ENCODE measurements around the gene CRY1. TPM values are rescaled to one million over a fixed set of nuclear protein-coding genes. Genes with fewer than 3 reads are reported as not detected.
A peak's percentile ranks its signal among the peaks of the same experiment; 100 is the strongest.

The CRY1 gene
- total and polyA plus RNA-seq, 9 of the 15 experiments (the other 6 are each of a cell fraction or from before 2014, with no cell fraction given): 8.7 to 33.3 (median 25.2) TPM

GRCh38 chr12:106955377-106956047 is 137.8 kb downstream of the CRY1 start, which contains the start of gene TMEM263 (continued):
- TF ChIP-seq, protein P1, sequence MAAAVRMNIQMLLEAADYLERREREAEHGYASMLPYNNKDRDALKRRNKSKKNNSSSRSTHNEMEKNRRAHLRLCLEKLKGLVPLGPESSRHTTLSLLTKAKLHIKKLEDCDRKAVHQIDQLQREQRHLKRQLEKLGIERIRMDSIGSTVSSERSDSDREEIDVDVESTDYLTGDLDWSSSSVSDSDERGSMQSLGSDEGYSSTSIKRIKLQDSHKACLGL (CRISPR knock-in tag; IDR thresholded peaks at IDR 0.05; ENCODE audit: borderline replicate concordance, poor library complexity, severe bottlenecking): no peak
- TF ChIP-seq ZNF586 (CRISPR knock-in tag; conservative IDR thresholded peaks at IDR 0.05) (no peak), ZKSCAN1 (IDR thresholded peaks at IDR 0.05; ENCODE audit: low read depth, low read length) (no peak), BRD4 (IDR thresholded peaks at IDR 0.05) (peak; percentile 28; the same call in 1 of the 2 replicates), HDAC2 (IDR thresholded peaks at IDR 0.05) (no peak), SRF (CRISPR knock-in tag; IDR thresholded peaks at IDR 0.05) (no peak; a peak in 1 of 4 replicates), ZNF589 (CRISPR knock-in tag; IDR thresholded peaks at IDR 0.05; ENCODE audit: low read depth) (no peak), EGR1 (conservative IDR thresholded peaks at IDR 0.05) (peak; percentile 89), NCOA1 (IDR thresholded peaks at IDR 0.05; ENCODE audit: low read depth) (no peak), PTBP1 (IDR thresholded peaks at IDR 0.05; ENCODE audit: low read depth, low read length) (no peak), TAL1 (IDR thresholded peaks at IDR 0.05) (no peak), EHMT2 (IDR thresholded peaks at IDR 0.05) (no peak), NCOA2 (IDR thresholded peaks at IDR 0.05; ENCODE audit: partially characterized antibody in 2 of 2) (no peak), RNF219 (CRISPR knock-in tag; IDR thresholded peaks at IDR 0.05) (no peak), BRF2 (IDR thresholded peaks at IDR 0.05; ENCODE audit: borderline replicate concordance, insufficient read depth, insufficient read length) (no peak), TAF9B (IDR thresholded peaks at IDR 0.05; ENCODE audit: partially characterized antibody) (peak; percentile 8), DMBX1 (CRISPR knock-in tag; IDR thresholded peaks at IDR 0.05; ENCODE audit: borderline replicate concordance) (no peak), NR2C2 (CRISPR knock-in tag; IDR thresholded peaks at IDR 0.05) (no peak), NR2C2 (tag; IDR thresholded peaks at IDR 0.05) (no peak), ZNF511 (CRISPR knock-in tag; IDR thresholded peaks at IDR 0.05) (0 out of 2 replicates have a peak, but pooled peaks have one; percentile 4)
- TF ChIP-seq, protein P2, sequence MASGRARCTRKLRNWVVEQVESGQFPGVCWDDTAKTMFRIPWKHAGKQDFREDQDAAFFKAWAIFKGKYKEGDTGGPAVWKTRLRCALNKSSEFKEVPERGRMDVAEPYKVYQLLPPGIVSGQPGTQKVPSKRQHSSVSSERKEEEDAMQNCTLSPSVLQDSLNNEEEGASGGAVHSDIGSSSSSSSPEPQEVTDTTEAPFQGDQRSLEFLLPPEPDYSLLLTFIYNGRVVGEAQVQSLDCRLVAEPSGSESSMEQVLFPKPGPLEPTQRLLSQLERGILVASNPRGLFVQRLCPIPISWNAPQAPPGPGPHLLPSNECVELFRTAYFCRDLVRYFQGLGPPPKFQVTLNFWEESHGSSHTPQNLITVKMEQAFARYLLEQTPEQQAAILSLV (tag; IDR thresholded peaks at IDR 0.05): no peak

Data from K562 (cell line).